ENCODE results near the gene APBB3. TPM values are rescaled to one million over a fixed set of nuclear protein-coding genes. Genes with fewer than 3 reads are reported as not detected.

The APBB3 gene
- total and polyA plus RNA-seq, 9 of the 15 experiments (the other 6 are each of a cell fraction or from before 2014, with no cell fraction given): 0.17 to 24.3 (median 9.5) TPM

DNA sequence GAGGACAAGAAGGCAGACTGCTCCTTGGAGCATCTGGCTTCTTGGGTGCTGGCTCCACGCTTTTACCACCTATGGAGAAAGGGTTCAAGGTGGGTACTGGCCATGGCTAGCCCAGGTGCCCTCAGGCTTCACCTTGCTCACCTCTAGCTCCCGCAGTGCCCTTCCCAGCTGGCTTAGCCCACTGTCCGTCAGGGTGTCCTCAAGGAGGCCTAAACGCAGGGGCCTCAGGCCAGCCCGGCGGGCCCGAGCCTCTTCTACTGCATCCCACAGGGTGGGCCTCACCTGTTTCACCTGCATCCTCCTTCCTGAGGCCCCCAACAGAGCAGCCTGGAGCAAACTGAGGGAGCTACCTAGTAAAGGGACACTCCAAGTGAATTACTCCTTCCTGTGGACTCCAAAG, 9.3 kb upstream of the APBB3 start:
- POLR2A ChIA-PET: interaction anchor here (0.5 to 1.6 kb wide), 6 partner anchors 8 to 302 kb away, joined by 3 to 5 read pairs (median 4); partner anchors contain the start of genes IK, NDUFA2 and SLC35A4
- 82% methylated on average over 7 of the region's 7 CpGs for WGBS (ENCODE audit: insufficient coverage, low coverage, missing lambda C conversion rate)
- no peak for DNase-seq (ENCODE audit: extremely low read depth in 1 of 4, low spot score in 3 of 4)
- intact Hi-C loops (cut with micrococcal nuclease) (loop anchor here (1.0 kb wide), 1 partner anchor 38 kb away; no protein-coding TSS in a partner anchor), in situ Hi-C loops (cut with MboI) (no loop called here)
- BruUV-seq (replicated peaks): no TSS peak
- no peak overlapping the region for H3K4me2 ChIP-seq (ENCODE audit: insufficient read depth, low read length)
- no peaks in the 10 kb centered on the region for H4K20me1 ChIP-seq (replicated peaks; ENCODE audit: control insufficient read depth, insufficient read depth, low read length)
- FAIRE-seq: no peak
- no peak overlapping the region for H3K9ac ChIP-seq (ENCODE audit: insufficient read depth in 1 of 2, low read depth in 2 of 2, low read length in 2 of 2)
- 0 out of 3 replicates have a peak, but pooled peaks cover 6% of the 10 kb centered on the region for H3K36me3 ChIP-seq (ENCODE audit: control insufficient read depth, insufficient read depth, low read length)
- H3K9me3 ChIP-seq (replicated peaks; ENCODE audit: control insufficient read depth, insufficient read depth, low read depth, low read length): no peaks in the 10 kb centered on the region
- no peak overlapping the region for H3K27ac ChIP-seq (ENCODE audit: extremely low read depth, low read depth, low read length)
- no peak overlapping the region for H3K4me3 ChIP-seq
- TF ChIP-seq, protein P1, sequence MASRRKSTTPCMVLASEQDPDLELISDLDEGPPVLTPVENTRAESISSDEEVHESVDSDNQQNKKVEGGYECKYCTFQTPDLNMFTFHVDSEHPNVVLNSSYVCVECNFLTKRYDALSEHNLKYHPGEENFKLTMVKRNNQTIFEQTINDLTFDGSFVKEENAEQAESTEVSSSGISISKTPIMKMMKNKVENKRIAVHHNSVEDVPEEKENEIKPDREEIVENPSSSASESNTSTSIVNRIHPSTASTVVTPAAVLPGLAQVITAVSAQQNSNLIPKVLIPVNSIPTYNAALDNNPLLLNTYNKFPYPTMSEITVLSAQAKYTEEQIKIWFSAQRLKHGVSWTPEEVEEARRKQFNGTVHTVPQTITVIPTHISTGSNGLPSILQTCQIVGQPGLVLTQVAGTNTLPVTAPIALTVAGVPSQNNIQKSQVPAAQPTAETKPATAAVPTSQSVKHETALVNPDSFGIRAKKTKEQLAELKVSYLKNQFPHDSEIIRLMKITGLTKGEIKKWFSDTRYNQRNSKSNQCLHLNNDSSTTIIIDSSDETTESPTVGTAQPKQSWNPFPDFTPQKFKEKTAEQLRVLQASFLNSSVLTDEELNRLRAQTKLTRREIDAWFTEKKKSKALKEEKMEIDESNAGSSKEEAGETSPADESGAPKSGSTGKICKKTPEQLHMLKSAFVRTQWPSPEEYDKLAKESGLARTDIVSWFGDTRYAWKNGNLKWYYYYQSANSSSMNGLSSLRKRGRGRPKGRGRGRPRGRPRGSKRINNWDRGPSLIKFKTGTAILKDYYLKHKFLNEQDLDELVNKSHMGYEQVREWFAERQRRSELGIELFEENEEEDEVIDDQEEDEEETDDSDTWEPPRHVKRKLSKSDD (conservative IDR thresholded peaks at IDR 0.05; ENCODE audit: low read length): no peak
- TF ChIP-seq TAF15 (IDR thresholded peaks at IDR 0.05; ENCODE audit: low read depth, low read length) (no peak), SIN3A (IDR thresholded peaks at IDR 0.05; ENCODE audit: borderline replicate concordance in 2 of 2, control insufficient read depth in 1 of 2, low read depth in 2 of 2, low read length in 2 of 2) (no peak), ZNF217 (CRISPR knock-in tag; IDR thresholded peaks at IDR 0.05) (no peak), RB1 (IDR thresholded peaks at IDR 0.05; ENCODE audit: low read depth) (no peak), SRSF1 (IDR thresholded peaks at IDR 0.05; ENCODE audit: low read depth, low read length) (no peak), ZNF766 (CRISPR knock-in tag; conservative IDR thresholded peaks at IDR 0.05) (no peak), TAF1 (IDR thresholded peaks at IDR 0.05; ENCODE audit: control insufficient read depth, extremely low read depth, insufficient read depth, low read length, severe bottlenecking) (no peak), ZKSCAN8 (CRISPR knock-in tag; IDR thresholded peaks at IDR 0.05) (no peak), MBD2 (IDR thresholded peaks at IDR 0.05; ENCODE audit: borderline replicate concordance, low read depth) (no peak), TBL1XR1 (IDR thresholded peaks at IDR 0.05; ENCODE audit: low read length in 2 of 2) (no peak), HDAC6 (IDR thresholded peaks at IDR 0.05; ENCODE audit: low read depth, low read length) (no peak)
- TF ChIP-seq, protein P2, sequence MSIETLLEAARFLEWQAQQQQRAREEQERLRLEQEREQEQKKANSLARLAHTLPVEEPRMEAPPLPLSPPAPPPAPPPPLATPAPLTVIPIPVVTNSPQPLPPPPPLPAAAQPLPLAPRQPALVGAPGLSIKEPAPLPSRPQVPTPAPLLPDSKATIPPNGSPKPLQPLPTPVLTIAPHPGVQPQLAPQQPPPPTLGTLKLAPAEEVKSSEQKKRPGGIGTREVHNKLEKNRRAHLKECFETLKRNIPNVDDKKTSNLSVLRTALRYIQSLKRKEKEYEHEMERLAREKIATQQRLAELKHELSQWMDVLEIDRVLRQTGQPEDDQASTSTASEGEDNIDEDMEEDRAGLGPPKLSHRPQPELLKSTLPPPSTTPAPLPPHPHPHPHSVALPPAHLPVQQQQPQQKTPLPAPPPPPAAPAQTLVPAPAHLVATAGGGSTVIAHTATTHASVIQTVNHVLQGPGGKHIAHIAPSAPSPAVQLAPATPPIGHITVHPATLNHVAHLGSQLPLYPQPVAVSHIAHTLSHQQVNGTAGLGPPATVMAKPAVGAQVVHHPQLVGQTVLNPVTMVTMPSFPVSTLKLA (conservative IDR thresholded peaks at IDR 0.05): no peak
- H3K4me1 ChIP-seq (replicated peaks in 1 of 2; ENCODE audit: control insufficient read depth in 2 of 2, insufficient read depth in 2 of 2, low read length in 2 of 2): peaks cover 8 to 10% of the 10 kb centered on the region in 2 experiments; a peak in 3 of 5 replicates
- no peaks in the 10 kb centered on the region for H3K27me3 ChIP-seq (ENCODE audit: control insufficient read depth in 2 of 2, insufficient read depth in 2 of 2, low read length in 2 of 2)
- no peak overlapping the region for H2AFZ ChIP-seq (ENCODE audit: low read depth, low read length)
- no peaks in the 10 kb centered on the region for H3K9me1 ChIP-seq (ENCODE audit: control insufficient read depth, insufficient read depth, low read length)
- H3K79me2 ChIP-seq (ENCODE audit: control insufficient read depth, insufficient read depth, low read length): no peaks in the 10 kb centered on the region
- no peak for ATAC-seq
- CTCF ChIA-PET (ENCODE audit: low intra/inter-chr PET ratio): no interaction called here

Measured in K562 (cell line).